ENCODE results near the gene NFAM1. TPM values are rescaled to one million over a fixed set of nuclear protein-coding genes. Genes with fewer than 3 reads are reported as not detected.
A peak's percentile ranks its signal among the peaks of the same experiment; 100 is the strongest.

NFAM1 gene
- total RNA-seq, 2 donors from 2014 or later, result 0.66 to 1.0 TPM

- DNase-seq, result no peak
- no peaks in the 10 kb centered on the region for H3K9me3 ChIP-seq
- H3K4me3 ChIP-seq, result no peak overlapping the region
- no peaks in the 10 kb centered on the region for H3K27me3 ChIP-seq
- H3K27ac ChIP-seq, result no peak overlapping the region
- 69 to 73% methylated on average over 8 of the region's 8 CpGs for WGBS, 2 donors
- no peaks in the 10 kb centered on the region for H3K36me3 ChIP-seq (replicated peaks in 1 of 2; ENCODE audit: insufficient read depth in 1 of 2, low read depth in 2 of 2)
- intact Hi-C loops (cut with DNase I), result no loop called here
- no peak for TF ChIP-seq POLR2A (IDR thresholded peaks at IDR 0.05)
- TF ChIP-seq, protein P1, sequence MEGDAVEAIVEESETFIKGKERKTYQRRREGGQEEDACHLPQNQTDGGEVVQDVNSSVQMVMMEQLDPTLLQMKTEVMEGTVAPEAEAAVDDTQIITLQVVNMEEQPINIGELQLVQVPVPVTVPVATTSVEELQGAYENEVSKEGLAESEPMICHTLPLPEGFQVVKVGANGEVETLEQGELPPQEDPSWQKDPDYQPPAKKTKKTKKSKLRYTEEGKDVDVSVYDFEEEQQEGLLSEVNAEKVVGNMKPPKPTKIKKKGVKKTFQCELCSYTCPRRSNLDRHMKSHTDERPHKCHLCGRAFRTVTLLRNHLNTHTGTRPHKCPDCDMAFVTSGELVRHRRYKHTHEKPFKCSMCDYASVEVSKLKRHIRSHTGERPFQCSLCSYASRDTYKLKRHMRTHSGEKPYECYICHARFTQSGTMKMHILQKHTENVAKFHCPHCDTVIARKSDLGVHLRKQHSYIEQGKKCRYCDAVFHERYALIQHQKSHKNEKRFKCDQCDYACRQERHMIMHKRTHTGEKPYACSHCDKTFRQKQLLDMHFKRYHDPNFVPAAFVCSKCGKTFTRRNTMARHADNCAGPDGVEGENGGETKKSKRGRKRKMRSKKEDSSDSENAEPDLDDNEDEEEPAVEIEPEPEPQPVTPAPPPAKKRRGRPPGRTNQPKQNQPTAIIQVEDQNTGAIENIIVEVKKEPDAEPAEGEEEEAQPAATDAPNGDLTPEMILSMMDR (IDR thresholded peaks at IDR 0.05), result no peak
- peaks cover 7% of the 10 kb centered on the region for H3K4me1 ChIP-seq
- no peak for ATAC-seq
Observed at GRCh38 chr22:42346722-42347121, 85.5 kb downstream of the NFAM1 start.

DNA sequence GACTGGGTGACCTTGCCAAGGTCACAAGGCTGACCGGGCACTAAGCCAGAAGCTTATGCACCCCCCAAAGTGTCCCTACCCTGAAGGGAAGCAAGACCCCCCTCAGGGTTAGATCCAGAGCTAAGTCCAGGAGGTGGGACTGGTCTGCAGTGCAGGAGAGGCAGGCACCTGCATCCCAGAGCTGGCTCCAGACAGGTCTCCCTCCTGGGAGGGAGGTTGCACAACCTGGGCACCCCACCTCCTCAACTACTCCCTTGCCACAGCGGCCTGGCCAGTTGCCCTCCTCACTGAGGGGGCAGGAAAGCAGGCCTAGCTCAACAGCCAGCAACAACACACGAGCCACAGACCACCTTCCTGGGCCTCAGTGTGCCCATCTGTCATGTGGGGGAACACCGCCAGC lies 86.7 kb downstream of the NFAM1 start:
- intact Hi-C loops (cut with DNase I), result no loop called here
- TF ChIP-seq POLR2A (IDR thresholded peaks at IDR 0.05), result no peak
- TF ChIP-seq, protein P1 (IDR thresholded peaks at IDR 0.05), result no peak
- Histone ChIP-seq H3K4me3 (no peak overlapping the region), H3K9me3 (no peaks in the 10 kb centered on the region), H3K27me3 (no peaks in the 10 kb centered on the region), H3K27ac (no peak overlapping the region), H3K4me1 (peaks cover 7% of the 10 kb centered on the region), H3K36me3 (replicated peaks in 1 of 2; ENCODE audit: insufficient read depth in 1 of 2, low read depth in 2 of 2) (no peaks in the 10 kb centered on the region)
- ATAC-seq (no peak), DNase-seq (no peak)
- WGBS, 2 donors, result 0 to 73% methylated on average over 1 to 4 of the region's 4 CpGs

GRCh38 chr22:42344361-42344905 lies 87.8 kb downstream of the NFAM1 start:
- DNase-seq (no peak), ATAC-seq (no peak)
- no peaks in the 10 kb centered on the region for H3K36me3 ChIP-seq (replicated peaks in 1 of 2; ENCODE audit: insufficient read depth in 1 of 2, low read depth in 2 of 2)
- H3K4me3 ChIP-seq, result no peak overlapping the region
- H3K27ac ChIP-seq, result peak overlapping the region in 1 of 4 donors; percentile 17
- H3K4me1 ChIP-seq, result peaks cover 7% of the 10 kb centered on the region
- intact Hi-C loops (cut with DNase I), result no loop called here
- no peaks in the 10 kb centered on the region for H3K9me3 ChIP-seq
- WGBS, 2 donors, result 75 to 89% methylated on average over 14 to 31 of the region's 31 CpGs
- TF ChIP-seq, protein P1 (IDR thresholded peaks at IDR 0.05), result no peak
- TF ChIP-seq POLR2A (IDR thresholded peaks at IDR 0.05), result no peak
- no peaks in the 10 kb centered on the region for H3K27me3 ChIP-seq

DNA sequence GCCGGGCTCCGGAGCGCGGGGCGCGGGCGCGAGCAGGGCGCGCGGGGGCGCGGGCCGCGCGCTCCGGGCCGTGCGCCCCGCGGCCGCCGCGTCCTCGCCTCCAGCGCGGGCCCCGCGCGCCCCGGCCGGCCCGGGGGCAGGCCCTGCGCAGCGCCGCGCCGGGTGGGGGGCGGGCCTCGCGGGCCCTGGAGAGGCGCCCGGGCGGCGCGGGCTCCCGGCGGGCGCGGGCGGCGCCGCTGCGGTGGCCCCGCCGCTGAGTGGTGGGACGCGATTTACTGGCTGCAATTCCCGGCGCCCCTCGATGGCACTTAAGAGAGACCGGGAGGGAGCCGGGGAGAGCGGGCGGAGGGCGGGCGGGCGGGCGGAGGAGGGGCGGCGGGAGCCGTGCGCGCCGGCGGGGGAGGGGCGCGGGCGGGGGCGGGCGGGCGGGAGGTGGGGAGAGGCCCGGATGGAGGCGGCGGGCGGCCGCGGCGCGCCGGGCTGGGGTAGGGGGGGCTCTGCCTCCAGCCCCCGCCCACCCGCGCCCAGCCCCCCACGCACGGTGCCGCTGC lies 88.6 kb downstream of the NFAM1 start:
- Histone ChIP-seq H3K4me1 (peaks cover 7% of the 10 kb centered on the region), H3K27me3 (no peaks in the 10 kb centered on the region), H3K27ac (no peak overlapping the region), H3K4me3 (no peak overlapping the region), H3K9me3 (no peaks in the 10 kb centered on the region), H3K36me3 (replicated peaks in 1 of 2; ENCODE audit: insufficient read depth in 1 of 2, low read depth in 2 of 2) (no peaks in the 10 kb centered on the region)
- 0% methylated on average over 5 of the region's 97 CpGs; no CpG with 5 or more reads in 1 of the 2 donors for WGBS, 2 donors
- peak; percentile 80 for ATAC-seq
- intact Hi-C loops (cut with DNase I), result no loop called here
- no peak for TF ChIP-seq POLR2A (IDR thresholded peaks at IDR 0.05)
- TF ChIP-seq, protein P1 (IDR thresholded peaks at IDR 0.05), result no peak
- peak in 1 of 4 donors; percentile 24 for DNase-seq

- WGBS, 2 donors, result 25 to 80% methylated on average over 5 to 19 of the region's 22 CpGs
- no peak overlapping the region for H3K27ac ChIP-seq
- DNase-seq, result peak in 2 of 4 donors; percentile 30 to 50
Observed at GRCh38 chr22:42343121-42343454, 89.1 kb downstream of the NFAM1 start.

More at GRCh38 chr22:42343121-42343454, 89.1 kb downstream of the NFAM1 start:
- H3K4me3 ChIP-seq, result no peak overlapping the region
- no peaks in the 10 kb centered on the region for H3K36me3 ChIP-seq (replicated peaks in 1 of 2; ENCODE audit: insufficient read depth in 1 of 2, low read depth in 2 of 2)
- TF ChIP-seq, protein P1 (IDR thresholded peaks at IDR 0.05), result no peak
- TF ChIP-seq POLR2A (IDR thresholded peaks at IDR 0.05), result no peak
- H3K9me3 ChIP-seq, result no peaks in the 10 kb centered on the region
- intact Hi-C loops (cut with DNase I), result no loop called here
- peaks cover 7% of the 10 kb centered on the region for H3K4me1 ChIP-seq
- no peaks in the 10 kb centered on the region for H3K27me3 ChIP-seq
- peak; percentile 4 for ATAC-seq
